GM21381 (cell line): ENCODE data around the gene ZNF217.
"Not testable (repeated sequence)": the region's sequence is repeated elsewhere in the genome, so short reads cannot be mapped to it uniquely, and the experiment has no call there.

Experiments
- ATAC-seq: cut with Tn5 transposase; IDR thresholded peaks from one replicate; pipeline ENCODE4 v1.9.1; 2021; ENCODE audit warnings: mild to moderate bottlenecking, moderate library complexity; ENCODE audit not compliant: unreplicated experiment

The ZNF217 gene

GRCh38 chr20:53598140-53599043 is 4.8 kb upstream of the ZNF217 start:
- ATAC-seq, result no peak

DNA sequence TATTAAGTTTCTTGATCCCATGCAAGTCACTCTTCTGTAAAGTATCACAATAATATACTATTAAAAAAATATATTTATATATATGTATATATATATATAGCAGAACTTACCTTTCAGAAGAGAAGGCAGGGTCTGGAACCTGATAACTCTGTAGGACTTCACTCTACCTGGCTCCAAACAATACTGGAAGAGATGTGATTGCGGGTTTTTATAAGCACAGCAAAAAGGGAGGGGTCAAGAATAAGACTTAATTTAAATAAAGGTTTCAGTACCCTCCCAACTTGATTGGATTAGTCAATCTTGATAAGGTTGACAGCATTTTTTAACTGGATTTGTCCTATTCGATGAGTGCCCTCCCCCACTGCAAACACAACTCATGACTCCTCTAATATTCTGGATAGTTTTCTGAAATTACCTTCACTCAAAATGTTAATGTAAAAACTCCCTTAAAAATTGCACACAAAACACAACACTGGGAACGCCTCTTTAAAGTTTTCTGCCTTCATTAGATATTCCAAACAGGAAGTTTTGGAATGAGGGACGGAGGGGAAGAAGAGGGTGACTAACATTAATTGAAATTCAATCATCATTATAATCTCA is 4.0 kb upstream of the ZNF217 start:
- ATAC-seq, result no peak

GRCh38 chr20:53597030-53597482 is 3.4 kb upstream of the ZNF217 start:
- no peak for ATAC-seq

- ATAC-seq, result not testable (repeated sequence)
Observed at GRCh38 chr20:53596189-53597001, 2.8 kb upstream of the ZNF217 start.

DNA sequence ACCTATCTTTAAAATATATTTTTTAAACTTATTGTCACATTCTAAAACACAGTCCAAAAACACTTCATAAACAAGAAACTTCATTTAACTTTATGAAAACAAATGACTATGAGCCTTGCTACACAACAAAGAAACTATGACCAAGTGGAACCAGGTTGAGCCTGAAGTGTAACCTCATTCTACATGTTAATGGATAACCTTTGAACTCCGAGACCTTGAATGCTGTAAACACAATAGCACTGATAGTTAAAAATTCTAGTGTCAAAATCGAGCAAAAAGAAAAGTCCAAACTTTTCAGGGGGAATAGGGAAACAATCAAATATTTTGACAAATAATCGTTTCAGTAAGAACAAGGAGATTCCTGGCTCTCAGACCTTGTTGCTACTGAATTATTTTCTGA is 2.1 kb upstream of the ZNF217 start:
- ATAC-seq, result not testable (repeated sequence)

GRCh38 chr20:53595018-53595378 is 1.4 kb upstream of the ZNF217 start:
- no peak for ATAC-seq

GRCh38 chr20:53594068-53595017 is 704 bp upstream of the ZNF217 start:
- peak; percentile 63 for ATAC-seq

- no peak for ATAC-seq
Observed at GRCh38 chr20:53592992-53593465, 610 bp downstream of the ZNF217 start.

DNA sequence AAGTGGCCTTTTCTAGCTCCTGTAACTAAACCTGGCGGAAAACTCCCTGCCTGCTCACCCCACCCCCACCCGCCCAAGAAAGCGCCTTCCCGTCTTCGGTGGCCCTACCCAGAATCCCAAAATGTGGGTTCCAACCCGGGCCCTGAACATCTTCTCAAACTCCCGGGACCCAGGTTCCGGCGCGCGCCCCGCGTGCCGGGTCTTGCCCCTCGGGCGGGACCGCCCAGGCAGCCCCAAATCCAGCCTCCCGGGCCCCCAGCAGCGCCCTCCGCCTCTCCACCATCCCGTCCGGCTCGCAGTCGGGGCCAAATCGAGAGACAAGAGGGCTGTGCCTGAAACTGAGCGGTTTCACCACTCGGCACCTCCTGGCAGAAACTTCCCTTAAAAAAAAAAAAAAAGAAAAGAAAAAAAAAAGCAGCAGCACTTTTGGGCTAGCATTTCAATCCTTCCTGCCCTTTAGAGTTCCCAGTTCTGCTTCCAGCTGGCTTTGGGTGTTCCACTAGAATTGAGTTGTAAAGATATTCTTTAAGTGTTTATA is 1.1 kb downstream of the ZNF217 start:
- ATAC-seq, result peak; percentile 21

DNA sequence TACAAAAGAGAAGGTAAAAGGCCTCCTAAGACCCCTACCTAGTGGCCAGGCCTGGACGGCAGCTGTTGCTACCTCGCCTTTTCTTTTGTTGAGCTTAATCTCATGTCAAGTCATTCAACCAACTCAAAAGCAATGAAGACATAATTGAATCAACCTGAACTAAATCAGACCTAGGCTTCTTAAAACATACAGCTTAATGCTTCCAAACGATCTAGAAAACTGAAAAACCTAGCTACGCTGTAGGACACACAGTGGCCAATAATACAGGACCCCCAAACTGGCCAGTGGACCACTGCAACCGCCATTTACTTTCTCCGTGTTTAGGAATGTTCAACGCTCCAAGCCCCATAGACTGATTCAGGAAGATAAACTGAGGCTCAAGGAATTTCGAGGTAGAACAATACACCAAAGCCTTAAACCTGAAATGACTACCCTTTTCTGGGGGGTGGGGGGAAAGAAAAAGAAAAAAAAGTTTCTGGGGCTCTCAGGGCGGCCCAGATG is 1.6 kb downstream of the ZNF217 start:
- ATAC-seq, result not testable (repeated sequence)

- not testable (repeated sequence) for ATAC-seq
Observed at GRCh38 chr20:53591206-53591741, 2.4 kb downstream of the ZNF217 start.

- ATAC-seq, result not testable (repeated sequence)
Observed at GRCh38 chr20:53590608-53591007, 3.0 kb downstream of the ZNF217 start.

DNA sequence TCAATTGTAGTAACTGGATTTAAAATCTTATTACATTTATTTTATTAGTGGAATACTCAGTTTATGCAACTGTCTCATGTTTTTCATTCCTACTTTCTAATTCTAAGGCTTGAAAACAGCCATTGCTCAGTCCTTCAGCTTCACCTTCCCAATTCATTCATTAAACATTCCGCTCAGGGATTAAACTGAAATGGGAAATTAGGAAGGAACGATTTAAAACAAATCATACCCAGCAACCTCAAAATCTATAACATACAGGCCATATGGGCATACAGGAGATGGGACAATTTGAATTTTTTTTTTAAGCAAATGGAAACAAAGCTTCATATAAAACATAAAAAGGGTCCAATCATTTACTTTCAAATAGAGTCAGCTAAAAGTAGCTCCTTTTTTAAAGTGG is 3.5 kb downstream of the ZNF217 start:
- ATAC-seq, result not testable (repeated sequence)

DNA sequence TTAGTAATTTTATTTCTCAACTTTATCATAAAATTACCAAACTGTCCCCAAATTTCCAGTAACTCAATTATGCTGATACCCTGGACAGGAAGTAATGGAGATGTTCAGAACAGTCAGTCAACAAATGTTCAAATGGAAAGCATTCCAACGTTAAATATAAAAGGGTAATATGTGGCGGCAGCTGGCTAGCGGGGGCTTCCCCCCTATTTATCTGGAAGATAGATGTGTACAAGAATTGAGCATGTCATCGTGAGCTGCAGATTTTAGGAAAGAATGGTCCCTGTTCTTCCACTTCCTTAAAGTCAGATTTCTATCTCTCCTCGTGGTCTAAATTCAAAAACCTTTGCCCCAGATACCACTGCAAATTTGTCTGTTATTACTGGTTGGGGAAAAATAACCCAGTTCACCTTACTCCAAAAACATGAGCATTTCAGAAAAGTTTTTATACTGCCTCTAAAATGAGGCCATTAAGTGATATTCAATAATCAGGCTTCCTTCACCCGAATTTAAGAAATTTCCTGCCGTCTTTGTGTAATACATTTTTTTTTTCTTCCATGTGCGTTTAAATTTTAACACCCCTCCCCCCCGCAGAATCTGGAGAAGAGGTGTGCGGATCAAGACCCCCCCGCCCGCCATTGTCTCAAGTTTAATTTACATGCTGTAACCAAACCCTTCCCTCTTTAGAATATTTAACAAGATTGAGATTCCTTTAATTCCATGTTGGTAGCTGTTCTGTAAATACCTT is 4.1 kb downstream of the ZNF217 start:
- ATAC-seq, result not testable (repeated sequence)

DNA sequence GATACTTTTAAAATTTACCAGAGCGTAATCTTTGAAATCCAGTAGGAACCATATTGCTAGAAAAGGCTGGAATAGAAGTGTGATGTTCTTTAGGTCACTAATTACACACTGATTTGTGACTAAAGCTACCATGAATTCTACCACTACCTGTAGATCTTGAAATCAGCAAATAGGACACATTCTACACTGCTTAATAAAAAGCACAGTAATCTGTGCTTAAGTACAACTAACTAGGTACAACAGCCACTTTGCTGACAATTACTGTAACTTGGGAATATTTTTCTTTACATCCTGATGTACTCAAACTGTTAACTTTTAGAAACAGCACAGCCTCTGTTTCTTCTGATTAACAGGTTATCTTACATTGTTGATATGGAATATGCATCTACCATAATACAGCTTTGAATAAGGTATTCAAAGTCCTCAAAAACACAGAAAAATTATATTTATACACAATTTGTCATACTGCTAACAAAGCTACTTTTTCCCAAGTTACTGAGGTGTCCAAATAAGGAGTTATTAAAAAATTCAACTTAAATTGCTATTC is 6.4 kb downstream of the ZNF217 start:
- ATAC-seq, result not testable (repeated sequence)

GRCh38 chr20:53586640-53587039 is 7.0 kb downstream of the ZNF217 start:
- no peak for ATAC-seq

DNA sequence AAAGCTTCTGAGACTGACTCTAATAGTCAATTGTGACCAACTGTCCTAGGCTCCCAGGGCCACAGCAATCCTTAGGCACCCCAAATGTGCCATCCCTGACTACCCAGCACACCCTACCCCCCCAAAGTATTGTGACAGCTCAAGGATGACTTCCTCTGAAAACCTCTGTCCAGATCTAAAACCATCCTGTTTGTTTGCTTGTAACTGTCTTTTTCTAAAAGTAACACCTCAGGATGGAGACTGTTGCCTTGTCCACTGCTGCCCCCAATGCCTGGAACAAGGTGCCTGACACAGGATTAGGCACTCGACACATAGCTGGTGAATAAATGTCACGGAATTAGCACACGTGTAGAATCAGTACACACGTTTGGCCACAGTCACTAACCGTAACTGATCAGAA is 7.7 kb downstream of the ZNF217 start:
- not testable (repeated sequence) for ATAC-seq

DNA sequence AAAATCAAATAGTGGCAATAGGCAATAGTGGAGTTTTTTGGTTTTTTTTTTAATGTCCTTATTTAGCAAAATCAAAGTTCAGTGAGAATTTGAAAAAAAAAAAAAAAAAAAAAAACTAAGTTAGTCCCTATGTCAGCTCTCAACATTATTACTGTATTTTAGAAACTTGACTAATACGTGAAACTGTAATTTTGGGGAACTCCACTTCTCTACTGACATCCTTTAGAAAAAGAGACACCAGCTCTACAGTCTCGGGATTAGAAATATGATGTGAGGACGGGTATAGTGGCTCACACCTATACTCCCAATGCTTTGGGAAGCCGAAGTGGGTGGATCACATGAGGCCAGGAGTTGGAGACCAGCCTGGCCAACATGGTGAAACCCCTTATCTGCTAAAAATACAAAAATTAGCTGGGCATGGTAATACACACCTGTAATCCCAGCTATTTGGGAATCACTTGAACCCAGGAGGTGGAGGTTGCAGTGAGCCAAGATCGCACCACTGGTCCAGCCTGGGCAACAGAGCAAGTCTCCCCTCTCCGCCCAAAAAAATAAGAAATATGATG is 8.6 kb downstream of the ZNF217 start:
- not testable (repeated sequence) for ATAC-seq
